Measurements from ENCODE around the gene NDUFS6.

DNA sequence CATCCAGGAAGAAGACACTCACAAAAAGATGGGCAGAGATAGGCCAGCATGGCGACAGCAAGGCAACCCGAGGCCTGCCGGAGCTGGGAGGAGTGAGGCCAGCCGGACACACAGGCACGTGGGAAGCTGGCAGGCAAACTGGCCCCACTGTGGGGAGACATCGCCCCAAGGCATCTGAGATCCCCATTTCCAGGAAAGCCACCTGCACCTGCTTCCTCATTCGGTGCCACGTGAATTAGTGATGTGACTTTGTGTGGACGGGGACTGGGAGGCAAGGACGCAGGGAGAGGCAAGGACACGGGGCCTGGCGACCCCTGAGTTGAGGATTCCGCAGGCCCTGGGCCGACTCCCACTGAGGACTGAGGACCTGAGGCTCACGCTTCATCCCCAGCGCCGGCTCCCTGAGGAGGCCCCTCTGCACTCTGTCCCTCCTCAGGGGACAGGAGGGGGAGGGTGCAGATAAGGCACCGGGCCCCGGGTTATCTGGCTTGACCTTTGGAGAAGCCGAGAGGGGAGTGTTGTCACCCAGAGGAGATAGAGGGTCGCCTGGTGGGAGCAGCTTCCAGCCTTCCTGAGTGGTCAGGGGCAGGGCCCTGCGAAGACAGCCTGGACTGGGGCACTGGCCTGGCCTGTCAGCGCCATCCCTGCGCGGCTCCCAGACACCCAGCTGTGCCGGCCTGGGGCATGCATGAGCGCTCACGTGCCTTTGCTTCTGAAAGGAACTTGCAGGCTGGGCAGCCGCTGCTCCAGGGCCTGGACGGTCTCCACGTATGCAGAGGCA is 39.7 kb downstream of the NDUFS6 start:
- TF ChIP-seq, protein P1, sequence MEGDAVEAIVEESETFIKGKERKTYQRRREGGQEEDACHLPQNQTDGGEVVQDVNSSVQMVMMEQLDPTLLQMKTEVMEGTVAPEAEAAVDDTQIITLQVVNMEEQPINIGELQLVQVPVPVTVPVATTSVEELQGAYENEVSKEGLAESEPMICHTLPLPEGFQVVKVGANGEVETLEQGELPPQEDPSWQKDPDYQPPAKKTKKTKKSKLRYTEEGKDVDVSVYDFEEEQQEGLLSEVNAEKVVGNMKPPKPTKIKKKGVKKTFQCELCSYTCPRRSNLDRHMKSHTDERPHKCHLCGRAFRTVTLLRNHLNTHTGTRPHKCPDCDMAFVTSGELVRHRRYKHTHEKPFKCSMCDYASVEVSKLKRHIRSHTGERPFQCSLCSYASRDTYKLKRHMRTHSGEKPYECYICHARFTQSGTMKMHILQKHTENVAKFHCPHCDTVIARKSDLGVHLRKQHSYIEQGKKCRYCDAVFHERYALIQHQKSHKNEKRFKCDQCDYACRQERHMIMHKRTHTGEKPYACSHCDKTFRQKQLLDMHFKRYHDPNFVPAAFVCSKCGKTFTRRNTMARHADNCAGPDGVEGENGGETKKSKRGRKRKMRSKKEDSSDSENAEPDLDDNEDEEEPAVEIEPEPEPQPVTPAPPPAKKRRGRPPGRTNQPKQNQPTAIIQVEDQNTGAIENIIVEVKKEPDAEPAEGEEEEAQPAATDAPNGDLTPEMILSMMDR (conservative IDR thresholded peaks at IDR 0.05; ENCODE audit: low read depth, low read length): no peak
- TF ChIP-seq EZH2 (IDR thresholded peaks at IDR 0.05; ENCODE audit: borderline replicate concordance, low read depth, low read length, poor library complexity, severe bottlenecking): no peak
